ENCODE data around the gene DAPK1.

DNA sequence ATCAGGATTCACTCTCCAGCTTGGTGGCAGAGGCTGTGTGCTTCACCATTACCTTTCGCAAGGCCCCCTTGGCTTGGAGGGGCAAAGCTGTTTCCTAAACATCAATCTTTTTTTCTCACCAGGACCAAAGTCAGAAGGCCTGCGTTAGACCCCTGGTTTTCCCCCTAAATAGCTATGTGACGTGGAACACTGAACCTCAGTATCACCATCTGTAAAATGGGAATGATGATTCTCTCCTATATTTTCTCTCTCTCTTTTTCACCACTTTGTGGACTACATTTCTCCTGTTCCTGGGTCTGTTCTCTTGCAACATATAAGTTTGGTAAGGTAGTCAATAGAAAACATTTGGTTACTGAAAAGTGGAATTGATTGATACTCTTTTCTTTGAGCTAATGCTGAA lies 50.5 kb downstream of the DAPK1 start:
- TF ChIP-seq, protein P1, sequence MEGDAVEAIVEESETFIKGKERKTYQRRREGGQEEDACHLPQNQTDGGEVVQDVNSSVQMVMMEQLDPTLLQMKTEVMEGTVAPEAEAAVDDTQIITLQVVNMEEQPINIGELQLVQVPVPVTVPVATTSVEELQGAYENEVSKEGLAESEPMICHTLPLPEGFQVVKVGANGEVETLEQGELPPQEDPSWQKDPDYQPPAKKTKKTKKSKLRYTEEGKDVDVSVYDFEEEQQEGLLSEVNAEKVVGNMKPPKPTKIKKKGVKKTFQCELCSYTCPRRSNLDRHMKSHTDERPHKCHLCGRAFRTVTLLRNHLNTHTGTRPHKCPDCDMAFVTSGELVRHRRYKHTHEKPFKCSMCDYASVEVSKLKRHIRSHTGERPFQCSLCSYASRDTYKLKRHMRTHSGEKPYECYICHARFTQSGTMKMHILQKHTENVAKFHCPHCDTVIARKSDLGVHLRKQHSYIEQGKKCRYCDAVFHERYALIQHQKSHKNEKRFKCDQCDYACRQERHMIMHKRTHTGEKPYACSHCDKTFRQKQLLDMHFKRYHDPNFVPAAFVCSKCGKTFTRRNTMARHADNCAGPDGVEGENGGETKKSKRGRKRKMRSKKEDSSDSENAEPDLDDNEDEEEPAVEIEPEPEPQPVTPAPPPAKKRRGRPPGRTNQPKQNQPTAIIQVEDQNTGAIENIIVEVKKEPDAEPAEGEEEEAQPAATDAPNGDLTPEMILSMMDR (IDR thresholded peaks at IDR 0.05): no peak
- no peak for TF ChIP-seq POLR2A (IDR thresholded peaks at IDR 0.05)
